Activated CD4-positive, alpha-beta T cell treated with anti-CD3 and anti-CD28 coated beads for 48 hours (primary cell): Measurements from ENCODE around the gene CCDC142.
A peak's percentile ranks its signal among the peaks of the same experiment; 100 is the strongest.

Experiments used
- DNase-seq: peaks from one replicate; pipeline ENCODE4 v3.0.0-alpha.2; 2020

CCDC142 gene

DNA sequence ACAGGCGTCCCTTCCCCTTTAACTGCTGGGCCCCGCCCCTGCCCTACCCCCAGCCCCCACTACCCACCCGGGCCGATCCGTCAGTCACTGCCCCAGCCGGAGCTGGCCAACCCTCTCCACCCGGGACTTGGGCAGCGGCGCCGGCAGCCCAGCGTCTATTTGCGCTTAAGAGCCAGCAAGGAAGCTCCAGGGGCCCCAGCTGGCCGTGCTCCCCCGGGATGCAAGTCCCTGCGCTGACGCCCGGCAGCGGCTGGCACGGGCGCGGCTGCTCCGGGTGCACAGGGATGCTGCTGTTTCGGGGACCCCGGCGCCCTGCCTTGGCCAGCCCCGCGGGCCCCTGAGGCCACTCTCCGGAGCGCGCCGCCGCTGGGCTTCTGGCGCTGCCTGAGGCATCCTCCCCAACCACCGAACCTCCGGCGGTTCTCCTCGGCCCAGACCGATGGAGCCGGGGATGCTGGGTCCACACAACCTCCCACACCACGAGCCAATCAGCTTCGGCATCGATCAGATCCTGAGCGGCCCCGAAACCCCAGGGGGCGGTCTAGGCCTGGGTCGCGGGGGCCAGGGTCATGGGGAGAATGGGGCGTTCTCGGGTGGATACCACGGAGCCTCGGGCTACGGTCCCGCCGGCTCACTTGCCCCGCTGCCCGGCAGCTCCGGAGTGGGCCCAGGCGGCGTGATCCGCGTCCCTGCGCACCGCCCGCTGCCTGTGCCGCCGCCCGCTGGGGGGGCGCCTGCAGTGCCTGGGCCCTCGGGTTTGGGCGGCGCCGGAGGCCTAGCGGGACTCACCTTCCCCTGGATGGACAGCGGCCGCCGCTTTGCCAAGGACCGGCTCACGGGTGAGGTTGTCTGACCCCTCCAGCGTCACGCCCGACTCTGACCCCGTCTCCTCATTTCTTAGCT, 31.8 kb upstream of the CCDC142 start, which contains the start of gene TLX2:
TSS of gene TLX2 (plus strand) at position 83 of the 903 bp plus-strand sequence. CDS start at position 440, 357 bp downstream.
- DNase-seq = no peak

DNA sequence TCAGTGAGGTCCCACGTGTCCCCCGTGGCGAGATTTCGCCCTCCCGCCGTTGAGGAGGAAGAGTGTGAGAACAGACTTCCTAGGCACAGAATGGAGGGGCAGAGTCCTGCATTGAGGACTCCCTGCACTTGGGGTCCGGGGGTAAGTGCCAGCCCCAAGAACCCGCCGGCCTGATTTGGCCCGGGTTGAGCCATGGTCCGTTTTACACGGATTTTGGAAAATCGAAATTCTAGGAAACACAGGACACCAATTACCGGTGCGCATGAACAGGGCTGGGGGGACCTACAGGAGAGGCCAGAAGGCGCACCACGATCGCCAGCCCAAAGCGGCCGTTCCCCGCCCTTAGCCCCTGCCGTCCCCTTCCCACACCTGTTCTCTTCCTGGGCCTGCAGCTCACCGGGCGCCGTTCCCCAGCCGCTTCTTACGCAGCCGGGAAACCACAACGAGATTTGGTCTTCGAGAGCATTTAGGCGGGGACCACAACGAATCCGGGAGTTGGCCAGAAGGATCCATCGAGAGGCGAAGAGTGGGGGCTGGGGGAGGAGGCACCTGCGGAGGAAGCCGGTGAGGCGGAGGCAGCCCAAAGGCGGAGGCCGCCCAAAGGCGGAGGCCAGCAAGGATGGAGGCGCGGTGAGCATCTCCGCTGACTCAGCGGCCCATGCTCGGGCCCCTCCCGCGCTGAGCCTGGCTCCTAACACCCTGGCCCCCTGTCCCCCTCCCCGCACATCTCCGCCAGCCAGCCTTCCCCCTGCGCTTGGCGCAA, 31.0 kb upstream of the CCDC142 start:
- peak; percentile 49 for DNase-seq

DNA sequence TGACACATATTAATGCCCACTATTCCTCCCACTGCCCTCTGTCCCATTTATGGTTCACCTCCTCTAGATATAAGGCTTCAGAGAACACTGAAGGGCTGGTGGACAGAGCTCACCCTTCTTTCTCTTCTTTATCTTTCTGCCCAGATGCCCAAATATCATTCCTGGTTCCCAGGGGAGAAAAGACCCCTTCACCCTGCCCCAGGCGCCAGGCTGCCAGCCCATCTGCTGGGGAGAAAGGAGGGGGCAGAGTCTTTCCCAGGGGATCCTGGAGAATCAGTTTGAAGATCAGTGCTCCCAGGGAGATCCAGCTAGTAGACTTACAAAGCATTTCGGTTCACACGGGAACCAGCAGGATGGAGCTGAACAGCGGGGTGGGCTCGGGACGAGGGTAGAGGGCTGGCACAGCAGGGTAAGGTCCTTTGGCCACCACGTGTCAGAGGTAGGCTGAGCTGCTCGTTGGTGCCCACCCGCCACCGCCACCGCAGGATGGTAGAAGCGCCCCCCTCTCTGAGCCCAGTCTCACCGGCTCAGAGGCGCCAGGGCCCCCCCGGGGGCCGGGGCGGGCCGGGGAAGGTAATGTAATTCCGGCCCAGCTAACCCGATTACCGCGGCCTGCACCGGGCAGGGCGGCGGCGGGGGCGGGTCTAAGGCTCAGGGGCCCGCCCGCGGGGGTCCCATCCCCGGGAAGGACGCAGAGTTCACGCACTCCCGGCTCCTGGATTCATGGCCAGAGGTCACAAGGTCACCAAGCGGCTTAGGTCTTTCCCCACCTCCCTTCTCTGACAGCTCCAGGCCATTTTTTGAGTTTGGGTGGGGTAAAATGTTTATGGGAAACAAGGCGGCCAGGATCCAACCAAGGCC, 30.2 kb upstream of the CCDC142 start:
- DNase-seq = no peak

DNA sequence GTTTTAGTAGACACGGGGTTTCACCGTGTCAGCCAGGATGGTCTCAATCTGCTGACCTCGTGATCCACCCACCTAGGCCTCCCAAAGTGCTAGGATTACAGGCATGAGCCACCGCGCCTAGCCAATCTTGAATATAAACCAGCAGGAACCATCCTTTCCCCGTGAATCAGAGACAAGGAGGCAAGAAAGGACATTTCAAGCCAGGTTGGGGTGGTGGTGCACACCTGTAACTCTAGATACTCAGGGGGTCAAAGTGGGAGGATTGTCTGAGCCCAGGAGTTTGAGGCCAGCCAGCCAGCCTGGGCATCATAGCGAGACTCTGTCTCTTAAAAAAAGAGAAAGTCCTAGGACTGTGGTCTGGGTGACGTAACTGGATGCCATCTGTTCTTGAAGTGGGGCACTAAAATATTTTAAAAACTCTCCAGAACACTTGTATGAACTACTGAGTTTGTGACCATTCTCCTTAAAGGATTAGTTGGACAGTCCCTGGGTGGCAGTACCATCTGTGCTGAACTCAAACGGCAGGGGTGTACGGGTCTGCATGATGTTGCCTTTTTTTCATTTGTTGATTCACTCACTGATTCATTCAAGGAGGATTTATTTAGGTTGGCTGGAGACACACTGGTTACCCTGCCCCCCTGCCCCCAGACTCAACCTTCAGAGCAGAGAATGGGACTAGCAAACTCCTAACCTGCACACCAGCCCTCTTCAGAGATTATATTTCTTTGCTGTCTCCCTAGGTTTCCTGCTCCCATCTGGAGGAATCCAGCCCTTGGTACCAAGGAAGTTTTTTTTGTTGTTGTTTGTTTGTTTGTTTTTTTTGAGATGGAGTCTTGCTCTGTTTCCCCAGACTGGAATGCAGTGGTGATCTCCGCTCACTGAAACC, 28.5 kb upstream of the CCDC142 start:
- no peak for DNase-seq

DNA sequence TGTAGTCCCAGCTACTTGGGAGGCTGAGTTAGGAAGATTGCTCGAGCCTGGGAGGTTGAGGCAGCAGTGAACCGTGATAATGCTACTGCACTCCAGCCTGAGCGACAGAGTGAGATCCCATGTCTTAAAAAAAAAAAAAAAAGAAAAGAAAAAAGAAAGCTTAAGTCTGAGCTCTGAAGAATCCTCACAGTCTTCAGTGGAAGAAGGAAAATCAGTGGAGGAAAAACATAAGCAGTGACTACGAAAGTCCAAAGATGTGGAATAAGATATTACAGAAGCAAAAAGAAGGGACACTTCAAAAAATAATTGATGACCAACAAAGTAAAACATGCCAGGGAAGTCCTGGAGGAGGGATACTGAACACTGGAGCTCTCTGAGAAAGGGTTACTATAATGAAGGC, 27.5 kb upstream of the CCDC142 start:
- no peak for DNase-seq

DNA sequence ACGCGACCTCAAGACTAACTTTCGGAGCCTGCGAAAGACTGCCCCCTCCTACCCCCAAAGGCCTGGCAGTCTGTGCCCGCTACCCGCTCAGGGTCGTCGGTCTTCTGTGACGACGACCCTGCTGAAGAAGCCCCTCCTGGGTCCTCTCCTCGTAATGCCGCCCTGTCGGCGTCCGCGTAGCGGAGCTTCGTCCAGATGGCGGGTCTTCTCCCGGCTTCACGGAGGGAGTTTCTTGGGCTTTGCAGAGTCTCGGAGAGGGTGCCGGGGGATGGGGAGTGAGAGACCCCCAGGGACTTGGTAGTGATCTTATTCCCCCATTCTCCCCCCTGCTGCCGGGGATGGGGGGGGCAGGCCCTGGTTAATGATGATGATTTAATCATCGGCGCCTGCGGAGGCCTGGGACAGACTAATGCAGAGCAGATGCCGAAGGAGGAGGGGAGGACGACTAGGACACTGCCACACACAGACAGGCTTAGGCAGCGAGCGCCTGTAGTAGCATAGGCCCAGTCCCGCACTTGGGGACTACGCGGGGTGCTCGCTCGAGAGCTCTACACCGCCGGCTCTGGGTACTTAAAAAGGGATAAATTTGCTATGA, 25.2 kb upstream of the CCDC142 start:
- DNase-seq = no peak

GRCh38 chr2:74507145-74507925, 24.5 kb upstream of the CCDC142 start, which contains the start of gene PCGF1:
PCGF1 (minus strand) TSS chr2:74507695; CDS start chr2:74507668, 27 bp downstream.
- peak; percentile 99 for DNase-seq

GRCh38 chr2:74505448-74506246, 22.8 kb upstream of the CCDC142 start:
- DNase-seq = no peak

DNA sequence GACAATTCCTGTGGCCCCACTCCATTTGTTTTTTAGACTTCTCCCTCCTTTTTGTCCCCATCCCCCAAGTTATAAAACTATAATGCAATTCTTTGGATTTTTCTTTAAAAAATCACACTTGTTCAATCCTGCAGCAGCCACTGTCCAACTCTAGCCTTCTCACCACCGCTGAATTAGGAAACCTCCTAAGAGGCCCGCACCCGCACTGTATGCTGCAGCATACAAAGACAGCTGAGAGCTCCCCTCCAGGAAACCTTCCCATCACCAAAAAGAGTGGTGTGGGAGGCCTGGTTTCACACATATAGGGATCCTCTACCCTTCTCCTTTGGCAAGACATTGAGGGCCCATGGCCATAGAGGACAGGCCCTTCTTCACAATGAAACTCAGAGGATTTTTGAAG, 21.8 kb upstream of the CCDC142 start:
- no peak for DNase-seq

DNA sequence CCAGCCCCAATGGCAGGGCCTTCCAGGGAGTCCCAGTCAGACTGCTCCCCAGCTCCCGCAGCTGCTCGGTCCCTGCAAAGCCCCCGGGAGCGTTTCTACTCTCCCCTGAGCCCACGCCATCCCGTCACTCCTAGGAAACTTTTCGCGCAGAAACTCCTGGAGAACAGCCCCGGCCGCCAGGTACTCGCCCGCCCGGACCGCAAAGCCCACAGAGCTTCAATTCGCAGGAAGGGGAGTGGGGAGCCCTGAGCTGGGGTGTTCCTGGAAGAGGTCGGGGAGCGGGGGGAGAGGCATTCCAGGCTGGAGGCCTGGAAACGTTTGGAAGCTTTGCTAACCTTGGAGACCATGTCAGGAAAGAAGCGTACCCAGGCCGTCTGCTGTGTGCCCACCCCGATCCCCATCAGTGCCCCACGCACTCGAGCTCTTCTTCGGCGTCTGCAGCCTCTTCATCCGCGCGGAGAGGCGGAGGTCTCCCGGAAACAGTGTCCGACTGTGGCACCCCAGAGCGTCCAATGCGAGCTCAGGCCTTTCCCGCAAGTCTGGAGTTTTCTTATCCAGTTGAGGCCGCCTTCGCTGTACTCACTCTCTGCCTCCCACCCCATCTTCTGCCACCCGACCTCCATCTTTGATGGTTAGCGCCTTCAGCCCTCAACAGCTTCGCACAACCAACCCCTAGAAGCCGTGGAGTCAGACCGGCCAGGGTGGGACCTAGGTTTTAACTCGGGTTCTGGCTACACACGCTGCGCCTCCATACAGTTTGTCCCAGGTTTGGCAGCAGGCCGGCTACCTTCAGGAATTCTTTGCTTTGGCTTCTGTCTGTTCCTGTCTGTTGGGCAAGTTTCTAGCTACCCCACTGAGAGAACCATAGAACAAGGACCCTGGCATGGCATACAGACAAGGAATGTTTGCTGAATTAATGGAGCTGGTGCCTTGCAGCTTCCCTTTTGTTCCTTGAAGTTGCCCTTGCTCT, 21.0 kb upstream of the CCDC142 start:
- DNase-seq = no peak

- peak; percentile 61 for DNase-seq
These were observed 20.1 kb upstream of the CCDC142 start for GRCh38 chr2:74502720-74503505.

GRCh38 chr2:74502147-74502719, 19.4 kb upstream of the CCDC142 start:
- no peak for DNase-seq

DNA sequence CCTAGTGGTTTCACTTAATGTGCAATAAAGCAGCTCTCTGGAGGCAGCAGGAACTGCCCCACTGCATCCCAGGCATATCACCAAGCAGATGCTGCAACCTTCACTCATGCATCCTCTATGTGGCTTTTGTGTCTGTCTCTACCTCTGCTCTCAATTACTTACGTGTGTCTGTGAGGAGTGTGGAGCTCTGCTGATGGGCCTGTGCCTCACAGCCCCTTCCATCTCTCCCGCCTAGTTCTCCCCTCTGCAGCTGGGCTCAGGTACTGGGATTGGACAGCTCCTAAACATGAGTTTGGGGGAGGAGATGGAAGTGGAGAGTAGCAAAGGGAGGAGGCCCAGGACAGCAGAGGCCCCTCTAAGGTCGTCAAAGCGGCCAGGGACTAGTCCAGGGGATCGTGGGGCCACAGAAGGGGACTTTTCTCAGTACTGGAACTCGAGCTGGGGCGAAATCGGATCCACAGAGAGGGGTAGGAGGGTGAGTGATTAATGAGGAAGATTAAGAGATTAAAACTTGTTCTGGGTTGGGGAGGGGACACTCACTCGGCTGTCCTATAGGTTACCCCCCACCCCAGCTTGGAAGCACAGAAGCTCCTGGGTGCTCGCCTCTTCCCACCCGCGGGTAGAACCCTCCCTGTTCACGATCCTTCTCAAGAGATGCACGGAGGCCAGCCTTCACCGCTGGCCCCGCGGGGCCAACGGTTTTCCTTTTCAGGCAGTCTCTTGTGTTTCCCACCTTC, 18.7 kb upstream of the CCDC142 start:
- no peak for DNase-seq

GRCh38 chr2:74500578-74500946, 17.8 kb upstream of the CCDC142 start:
- no peak for DNase-seq

GRCh38 chr2:74499940-74500577, 17.3 kb upstream of the CCDC142 start:
- no peak for DNase-seq
